HG03558 (cell line): ENCODE measurements around the gene COL25A1.
"Not testable (repeated sequence)": the region's sequence is repeated elsewhere in the genome, so short reads cannot be mapped to it uniquely, and the experiment has no call there.

Experiments
- ATAC-seq: cut with Tn5 transposase; IDR thresholded peaks from one replicate; pipeline ENCODE4 v1.9.1; 2021; ENCODE audit warnings: moderate number of reproducible peaks; ENCODE audit not compliant: unreplicated experiment; ENCODE audit errors: extremely low read depth

The COL25A1 gene

GRCh38 chr4:108940149-108940548 lies 362.3 kb downstream of the COL25A1 start:
- ATAC-seq: no peak

DNA sequence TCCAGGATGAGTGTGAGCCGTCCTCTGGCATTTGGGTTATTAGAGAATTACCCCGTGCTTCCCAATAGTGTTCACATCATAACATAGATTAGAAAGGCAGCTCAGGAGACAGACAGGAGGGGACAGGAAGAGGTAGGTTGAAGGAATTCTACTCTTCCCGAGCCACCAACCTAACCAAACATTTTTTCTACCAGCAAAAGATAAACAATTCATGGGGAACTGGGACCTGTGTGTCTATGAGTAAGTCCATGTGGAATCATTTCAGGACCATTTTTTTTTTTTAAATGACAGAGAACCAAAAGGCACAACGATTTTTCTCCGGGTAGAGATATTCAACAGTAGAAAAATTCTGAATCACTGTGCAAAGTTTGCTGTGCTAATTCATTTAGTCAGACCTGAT lies 365.4 kb downstream of the COL25A1 start:
- ATAC-seq: no peak

DNA sequence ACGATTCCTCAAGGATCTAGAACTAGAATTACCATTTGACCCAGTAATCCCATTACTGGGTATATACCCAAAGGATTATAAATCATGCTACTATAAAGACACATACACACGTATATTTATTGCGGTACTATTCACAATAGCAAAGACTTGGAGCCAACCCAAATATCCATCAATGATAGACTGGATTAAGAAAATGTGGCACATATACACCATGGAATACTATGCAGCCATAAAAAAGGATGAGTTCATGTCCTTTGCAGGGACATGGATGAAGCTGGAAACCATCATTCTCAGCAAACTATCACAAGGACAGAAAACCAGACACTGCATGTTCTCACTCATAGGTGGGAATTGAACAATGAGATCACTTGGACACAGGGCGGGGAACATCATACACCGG lies 368.5 kb downstream of the COL25A1 start:
- ATAC-seq: not testable (repeated sequence)

- ATAC-seq: no peak
These were observed 369.4 kb downstream of the COL25A1 start for GRCh38 chr4:108933046-108933445.

- no peak for ATAC-seq
These were observed 370.5 kb downstream of the COL25A1 start for GRCh38 chr4:108931926-108932325.

DNA sequence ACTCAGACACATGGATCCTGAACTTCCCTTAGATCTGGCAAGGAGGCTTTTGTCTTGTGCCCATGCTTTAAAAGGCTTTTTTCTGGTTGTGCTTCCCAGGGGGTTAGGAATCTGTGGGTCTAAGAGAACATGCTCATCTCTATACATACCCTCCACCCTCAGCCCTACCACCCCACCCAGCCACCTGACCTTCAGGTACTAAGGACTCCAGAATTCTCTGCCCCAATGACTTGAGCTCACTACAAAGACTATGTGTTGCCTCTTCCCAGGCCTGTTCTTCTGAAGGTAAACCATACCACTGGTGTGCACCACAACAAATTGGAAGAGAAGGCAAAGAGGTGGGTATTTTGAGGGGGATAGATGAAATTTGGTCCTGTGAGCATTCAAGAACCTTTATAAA lies 372.3 kb downstream of the COL25A1 start:
- ATAC-seq: no peak

DNA sequence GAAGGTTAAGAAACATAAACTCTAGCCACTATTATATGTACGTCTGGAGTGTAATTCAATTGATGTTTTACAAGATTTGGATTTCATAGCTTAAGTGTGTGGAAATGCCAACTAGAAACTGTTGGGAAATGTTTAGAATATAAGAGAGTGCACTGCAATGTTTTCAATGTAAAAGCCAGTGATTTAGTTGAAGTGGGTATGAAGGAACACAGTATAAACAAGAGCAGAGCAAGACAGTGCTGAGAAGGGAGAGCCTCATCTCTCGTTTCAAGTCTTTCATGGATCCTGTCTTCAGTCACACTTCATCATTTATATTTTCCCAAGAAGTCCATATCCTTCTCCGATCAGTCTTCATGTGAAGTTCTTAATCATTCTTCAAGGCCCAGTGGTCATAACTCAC lies 375.7 kb downstream of the COL25A1 start:
- no peak for ATAC-seq

GRCh38 chr4:108926061-108926460 lies 376.4 kb downstream of the COL25A1 start:
- ATAC-seq: no peak

GRCh38 chr4:108922191-108922590 lies 380.3 kb downstream of the COL25A1 start:
- no peak for ATAC-seq

GRCh38 chr4:108920395-108921087 lies 381.9 kb downstream of the COL25A1 start:
- ATAC-seq: no peak

GRCh38 chr4:108919226-108919893 lies 383.1 kb downstream of the COL25A1 start:
- no peak for ATAC-seq

GRCh38 chr4:108917255-108917654 lies 385.2 kb downstream of the COL25A1 start:
- ATAC-seq: no peak

DNA sequence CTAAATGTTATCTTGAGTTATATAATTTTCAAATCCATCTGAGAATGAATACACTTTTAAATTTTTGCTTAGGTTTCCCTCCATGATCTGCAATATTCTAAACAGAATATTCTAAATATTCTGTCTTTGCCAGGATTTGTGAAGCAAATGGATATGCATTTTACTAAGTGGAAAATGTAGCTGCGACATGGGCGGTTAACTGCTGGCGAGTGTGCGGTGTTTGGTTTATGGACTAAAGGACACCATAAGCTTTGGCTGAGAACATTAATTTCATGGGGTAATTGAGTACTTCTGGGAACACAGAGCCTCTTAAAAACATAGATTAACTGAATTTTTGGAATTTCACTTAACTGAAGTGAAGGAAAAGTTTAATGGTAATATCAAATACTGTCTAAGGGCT lies 385.8 kb downstream of the COL25A1 start:
- no peak for ATAC-seq

DNA sequence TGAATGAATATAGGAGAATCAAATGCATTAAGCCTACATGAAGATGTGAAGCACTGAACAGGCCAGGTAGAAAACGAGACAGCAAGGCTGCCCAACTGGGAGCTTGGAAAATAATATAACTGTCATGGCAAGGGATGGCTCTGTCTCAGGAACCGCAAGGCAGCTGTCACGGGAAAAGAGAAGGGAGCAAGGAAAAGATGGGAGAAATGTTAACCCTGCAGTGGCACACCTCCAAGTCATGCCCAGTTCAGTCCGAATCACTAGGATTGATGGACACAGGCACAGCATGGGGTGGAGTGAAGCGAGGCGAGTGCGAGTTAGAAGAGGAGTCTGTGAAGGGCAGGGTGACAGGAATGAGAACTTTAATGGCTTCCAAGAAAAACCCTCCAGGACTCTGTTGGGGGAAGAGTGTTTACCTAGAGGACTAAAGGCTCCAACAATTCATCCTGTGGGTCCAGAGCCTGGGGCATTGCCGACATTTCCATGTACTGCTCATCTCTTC lies 395.5 kb downstream of the COL25A1 start:
- ATAC-seq: no peak

DNA sequence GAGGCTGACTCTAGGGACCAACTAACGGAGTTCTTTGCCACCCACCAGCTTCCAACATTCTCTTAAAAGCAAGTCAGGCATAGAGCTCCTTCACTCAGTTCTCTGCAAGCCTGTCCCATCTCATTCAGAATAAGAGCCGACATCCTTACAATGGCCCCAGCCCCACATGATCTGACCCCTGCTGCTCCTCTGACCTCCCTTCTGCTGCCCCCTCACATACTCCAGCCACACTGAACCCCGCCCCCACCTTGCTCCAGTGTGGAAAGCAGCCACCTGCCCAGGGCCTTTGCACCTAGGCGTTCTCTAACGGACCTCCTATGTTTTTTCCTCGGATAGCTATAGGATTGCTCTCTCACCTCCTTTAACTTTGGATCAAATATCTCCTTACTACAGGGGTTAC lies 396.5 kb downstream of the COL25A1 start:
- no peak for ATAC-seq

- ATAC-seq: no peak
These were observed 398.8 kb downstream of the COL25A1 start for GRCh38 chr4:108903464-108904221.

GRCh38 chr4:108902769-108903168 lies 399.7 kb downstream of the COL25A1 start:
- ATAC-seq: no peak

DNA sequence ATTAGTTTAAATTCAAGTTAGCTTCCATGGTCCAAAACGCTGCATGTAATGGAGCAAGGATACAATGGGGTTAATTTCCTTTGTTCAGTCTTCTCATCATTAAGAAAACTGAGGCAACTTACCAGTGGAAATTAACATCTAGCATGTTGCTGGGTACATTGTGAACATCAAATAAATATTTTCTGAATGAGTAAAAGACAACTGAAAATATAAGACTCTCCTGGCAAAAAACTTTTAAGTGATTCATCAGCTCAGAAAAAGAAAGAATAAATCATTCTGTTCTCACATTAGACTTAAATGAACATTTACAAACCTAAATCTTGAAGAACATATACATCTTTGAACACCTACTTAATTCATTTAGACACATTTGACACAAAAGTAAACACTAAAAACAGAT lies 401.2 kb downstream of the COL25A1 start:
- no peak for ATAC-seq

DNA sequence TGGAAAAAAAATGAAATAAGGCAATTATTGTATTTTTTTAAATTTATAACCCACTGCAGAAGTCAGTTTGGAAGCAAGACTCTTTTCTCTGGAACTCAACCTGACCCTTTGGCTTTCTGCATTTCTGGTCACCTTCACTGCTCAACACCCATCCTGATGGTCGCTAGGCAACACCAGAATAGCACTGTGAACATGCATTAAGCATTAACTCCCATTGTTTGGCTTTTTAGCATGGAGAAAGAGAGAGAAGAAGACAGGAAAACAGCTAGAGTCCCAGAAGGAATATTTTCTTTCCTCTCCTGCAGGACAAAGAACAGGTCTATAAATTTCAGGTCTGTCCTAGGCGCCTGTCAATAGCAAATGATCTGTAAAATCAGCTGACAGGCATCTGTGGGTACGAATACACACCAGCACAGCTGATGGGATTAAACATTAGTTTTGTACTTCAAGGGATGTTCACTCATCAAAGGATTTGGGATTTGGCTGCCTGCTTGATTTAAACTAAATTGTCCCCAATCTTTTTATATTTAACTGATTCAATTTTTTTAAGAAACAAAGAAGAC lies 402.4 kb downstream of the COL25A1 start:
- ATAC-seq: no peak

- no peak for ATAC-seq
These were observed 409.0 kb downstream of the COL25A1 start for GRCh38 chr4:108893468-108893867.
